Cardiac fibroblast (primary cell): ENCODE measurements around the gene HS3ST3A1.
"Not testable (repeated sequence)": the region's sequence is repeated elsewhere in the genome, so short reads cannot be mapped to it uniquely, and the experiment has no call there.

Experiments used
- DNase-seq, 2 donors: peaks; one replicate each; pipeline versions ENCODE4 v3.0.0 to v3.0.0-alpha.2; 2010; ENCODE audit warnings: low read depth in 2 of 2
- H3K4me3 ChIP-seq, 2 donors: replicated peaks in 1 of 2; 1 replicate in 1 of 2; 2 replicates in 1 of 2; pipeline ENCODE4 v1.5.1; 2011; ENCODE audit warnings: low read depth in 2 of 2, low read length in 2 of 2, mild to moderate bottlenecking in 2 of 2, moderate library complexity in 1 of 2
- TF ChIP-seq, protein P1 (sequence below): IDR thresholded peaks from one replicate; pipeline ENCODE4 v1.5.1; 2011; ENCODE audit warnings: low read depth, mild to moderate bottlenecking, low read length, inconsistent platforms

Gene HS3ST3A1

DNA sequence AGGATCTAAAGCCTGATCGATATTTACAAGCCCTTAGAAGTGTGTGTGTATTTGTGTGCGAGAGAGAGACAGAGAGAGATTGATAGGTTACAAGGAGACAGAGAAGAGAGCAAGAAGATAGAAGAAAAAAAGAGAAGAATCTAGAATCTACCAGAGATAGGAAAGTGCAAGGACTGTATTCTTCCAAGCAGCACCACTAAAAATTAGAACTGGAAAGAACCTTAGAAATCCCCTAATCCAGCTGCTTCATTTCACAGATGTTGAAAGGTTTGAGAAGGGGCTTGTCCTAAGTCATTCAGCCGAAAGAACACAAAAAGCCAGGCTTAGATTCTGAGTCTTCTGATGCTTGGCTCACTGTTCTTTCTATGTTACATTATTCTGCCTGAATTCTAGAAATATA, 92.2 kb downstream of the HS3ST3A1 start:
- DNase-seq = peak; percentile 39 to 57
- no peak overlapping the region for H3K4me3 ChIP-seq
- TF ChIP-seq, protein P1, sequence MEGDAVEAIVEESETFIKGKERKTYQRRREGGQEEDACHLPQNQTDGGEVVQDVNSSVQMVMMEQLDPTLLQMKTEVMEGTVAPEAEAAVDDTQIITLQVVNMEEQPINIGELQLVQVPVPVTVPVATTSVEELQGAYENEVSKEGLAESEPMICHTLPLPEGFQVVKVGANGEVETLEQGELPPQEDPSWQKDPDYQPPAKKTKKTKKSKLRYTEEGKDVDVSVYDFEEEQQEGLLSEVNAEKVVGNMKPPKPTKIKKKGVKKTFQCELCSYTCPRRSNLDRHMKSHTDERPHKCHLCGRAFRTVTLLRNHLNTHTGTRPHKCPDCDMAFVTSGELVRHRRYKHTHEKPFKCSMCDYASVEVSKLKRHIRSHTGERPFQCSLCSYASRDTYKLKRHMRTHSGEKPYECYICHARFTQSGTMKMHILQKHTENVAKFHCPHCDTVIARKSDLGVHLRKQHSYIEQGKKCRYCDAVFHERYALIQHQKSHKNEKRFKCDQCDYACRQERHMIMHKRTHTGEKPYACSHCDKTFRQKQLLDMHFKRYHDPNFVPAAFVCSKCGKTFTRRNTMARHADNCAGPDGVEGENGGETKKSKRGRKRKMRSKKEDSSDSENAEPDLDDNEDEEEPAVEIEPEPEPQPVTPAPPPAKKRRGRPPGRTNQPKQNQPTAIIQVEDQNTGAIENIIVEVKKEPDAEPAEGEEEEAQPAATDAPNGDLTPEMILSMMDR = no peak

DNA sequence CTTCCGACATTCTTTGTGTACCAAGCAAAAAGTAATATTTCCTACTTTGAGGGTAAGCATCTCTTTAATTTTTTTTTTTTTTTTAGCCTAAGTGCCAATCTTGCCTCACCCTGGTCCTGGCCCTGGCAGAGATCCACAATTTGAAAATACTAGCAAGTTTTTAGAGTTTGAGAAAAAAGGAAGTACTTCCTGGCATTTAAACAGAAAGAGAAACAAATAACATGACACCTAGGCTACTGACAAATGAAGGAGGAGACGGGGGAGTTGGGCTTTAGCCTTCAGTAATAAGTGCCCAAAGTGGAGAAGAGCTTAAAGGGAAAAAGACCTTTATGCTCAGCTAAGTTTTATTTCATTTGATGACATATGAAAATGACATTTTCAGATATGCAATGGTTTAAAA, 92.8 kb downstream of the HS3ST3A1 start:
- TF ChIP-seq, protein P1 = no peak
- H3K4me3 ChIP-seq = no peak overlapping the region
- peak; percentile 36 to 58 for DNase-seq

DNA sequence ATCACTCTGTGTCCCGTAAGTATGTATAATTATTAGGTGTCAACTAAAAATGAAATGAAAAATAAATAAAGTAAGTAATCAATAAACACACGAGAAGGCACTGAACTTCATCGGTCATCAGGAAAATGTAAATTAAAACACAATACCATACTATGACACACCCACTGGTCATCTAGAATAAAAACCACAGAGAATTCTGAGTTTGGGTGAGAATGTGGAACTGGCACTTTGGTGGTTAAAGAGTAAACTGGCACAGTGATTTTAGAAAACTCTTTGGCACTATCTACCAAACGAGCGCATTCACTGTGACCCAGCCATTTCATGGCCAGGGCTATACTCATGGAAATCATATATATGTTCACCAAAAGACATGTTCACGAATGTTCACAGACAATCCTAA, 98.2 kb downstream of the HS3ST3A1 start:
- TF ChIP-seq, protein P1 = no peak
- DNase-seq = no peak
- no peak overlapping the region for H3K4me3 ChIP-seq

DNA sequence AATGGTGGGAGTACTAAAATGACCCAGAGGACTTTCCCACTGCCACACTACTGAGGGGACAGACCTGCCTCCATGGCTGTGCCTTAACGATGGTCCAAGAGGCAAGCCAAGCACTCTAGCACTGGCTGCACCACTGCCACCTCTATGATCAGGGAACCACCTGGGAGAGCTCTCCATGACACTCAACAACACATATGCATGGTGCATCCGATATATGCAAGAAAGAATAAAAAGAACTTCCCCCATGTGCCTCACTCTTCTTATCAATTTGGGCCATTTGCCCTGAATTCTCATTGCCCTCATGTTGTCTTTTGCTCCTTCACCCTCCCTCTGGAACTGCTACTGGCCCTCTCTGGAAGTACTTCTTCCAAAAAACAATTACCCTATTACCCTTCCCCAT, 99.5 kb downstream of the HS3ST3A1 start:
- TF ChIP-seq, protein P1 = no peak
- DNase-seq = no peak
- H3K4me3 ChIP-seq = no peak overlapping the region

DNA sequence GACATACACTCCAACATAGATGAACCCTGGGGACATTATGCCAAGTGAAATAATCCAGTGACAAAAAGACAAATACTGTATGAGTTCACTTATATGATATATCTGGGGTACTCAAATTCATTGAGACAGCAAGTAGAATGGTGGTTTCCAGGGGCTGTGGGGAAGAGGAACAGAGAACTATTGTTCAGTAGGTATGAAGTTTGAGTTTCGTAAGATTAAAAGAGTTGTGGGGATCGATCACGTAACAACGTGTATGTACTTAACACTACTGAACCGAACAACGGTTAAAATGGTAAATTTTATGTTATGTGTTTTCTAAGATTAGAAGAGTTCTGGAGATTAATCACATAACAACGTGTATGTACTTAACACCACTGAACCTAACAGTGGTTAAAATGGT, 100.8 kb downstream of the HS3ST3A1 start:
- TF ChIP-seq, protein P1 = no peak
- H3K4me3 ChIP-seq = no peak overlapping the region
- DNase-seq = no peak

DNA sequence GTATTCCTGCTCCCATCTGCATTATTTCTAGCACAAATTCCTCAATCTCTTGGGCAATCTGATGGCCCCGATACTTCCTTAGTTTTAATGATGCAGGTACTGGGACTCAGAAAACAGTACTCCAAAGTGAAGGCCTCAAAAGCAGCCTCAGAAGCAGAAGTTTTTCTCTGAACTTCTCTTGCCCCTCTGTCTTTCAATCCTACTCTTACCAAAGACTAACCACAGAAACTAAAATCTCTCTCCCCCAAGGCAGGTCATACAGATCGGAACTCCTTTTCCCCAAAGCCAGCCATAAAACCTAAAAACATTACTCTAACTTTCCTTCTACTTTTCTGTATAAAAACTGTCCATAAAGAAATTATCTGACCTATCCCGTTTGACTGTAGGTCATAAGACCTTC, 103.5 kb downstream of the HS3ST3A1 start:
- no peak for DNase-seq
- no peak overlapping the region for H3K4me3 ChIP-seq
- TF ChIP-seq, protein P1 = no peak

DNA sequence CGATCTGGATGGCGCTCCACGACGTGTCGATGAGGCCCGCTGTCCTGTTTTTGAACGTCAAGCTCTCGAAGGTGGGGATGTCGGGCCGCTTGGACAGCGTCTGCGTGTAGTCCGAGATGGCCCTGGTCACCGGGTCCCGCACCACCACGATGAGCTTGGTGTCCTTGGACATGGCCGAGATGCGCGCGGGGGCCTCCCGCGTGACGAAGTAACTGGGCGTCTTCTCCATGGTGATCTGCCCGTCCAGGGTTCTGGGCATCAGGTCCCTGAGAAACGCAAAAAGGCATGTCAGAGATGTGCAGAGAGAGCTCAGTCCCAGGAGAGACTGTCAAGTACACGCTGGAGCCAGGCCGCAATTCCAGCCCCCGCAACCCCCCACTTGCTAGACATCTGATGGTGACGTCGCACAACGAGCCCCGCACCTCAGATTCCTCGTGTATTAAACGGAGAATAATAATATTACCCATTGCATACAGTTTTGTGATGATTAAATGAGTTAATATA, 105.1 kb downstream of the HS3ST3A1 start:
- not testable (repeated sequence) for DNase-seq, H3K4me3 ChIP-seq

DNA sequence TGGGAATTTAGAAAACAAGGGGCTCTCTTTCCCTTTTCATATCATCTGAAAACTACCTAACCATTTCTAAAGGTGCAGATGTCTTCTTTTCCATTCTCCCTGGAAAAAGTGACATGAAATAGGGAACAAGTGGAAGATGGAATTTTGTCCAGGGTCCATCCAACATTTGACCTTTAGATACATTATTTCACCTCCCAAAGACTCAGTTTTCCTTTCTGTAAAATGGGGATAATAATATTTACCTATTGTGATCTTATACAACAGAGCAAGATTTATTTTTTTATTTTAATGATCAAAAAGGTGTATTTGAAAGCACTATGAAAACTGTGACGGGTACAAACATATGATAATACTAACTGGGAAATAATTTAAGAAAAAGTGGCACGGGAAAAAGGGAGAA, 106.3 kb downstream of the HS3ST3A1 start:
- TF ChIP-seq, protein P1 = no peak
- no peak for DNase-seq
- H3K4me3 ChIP-seq = no peak overlapping the region
